DLD1 (cell line): ENCODE data around the gene APCDD1L.

Experiments used
- in situ Hi-C: cut with HindIII; loops from 2 replicates; pipeline ENCODE4 v1.10.0; 2017; ENCODE audit warnings: low sequenced_read_pairs

APCDD1L gene

GRCh38 chr20:58492795-58493524 is 22.2 kb downstream of the APCDD1L start:
- in situ Hi-C loops, result no loop called here

DNA sequence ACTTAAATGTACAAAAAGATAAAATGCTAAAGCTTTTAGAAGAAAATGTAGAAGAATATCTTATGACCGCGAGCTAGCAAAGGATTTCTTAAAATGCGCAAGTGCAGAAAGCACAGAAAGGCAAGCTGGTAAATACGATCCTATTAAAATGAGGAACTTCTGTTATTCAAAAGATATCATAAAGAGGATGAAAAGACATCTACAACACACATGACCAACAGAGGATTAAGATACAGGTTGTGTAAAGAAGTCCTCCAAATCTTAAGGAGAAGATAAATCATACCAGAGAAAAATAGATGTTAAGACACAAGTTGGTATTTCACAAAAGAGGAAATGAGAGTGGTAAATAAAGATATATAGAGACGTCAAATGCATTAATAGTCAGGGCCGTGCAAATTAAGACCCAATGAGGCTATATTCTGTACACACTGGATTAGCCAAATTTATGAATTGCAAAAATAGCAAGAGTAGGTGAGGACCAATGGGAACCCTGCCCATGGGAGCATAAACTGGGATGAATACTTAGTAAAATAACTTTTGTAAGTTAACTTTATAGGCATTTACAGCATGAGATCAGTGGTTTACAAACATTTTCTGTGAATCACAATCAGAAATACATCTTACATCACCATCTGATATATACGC is 23.0 kb downstream of the APCDD1L start:
- in situ Hi-C loops, result no loop called here

DNA sequence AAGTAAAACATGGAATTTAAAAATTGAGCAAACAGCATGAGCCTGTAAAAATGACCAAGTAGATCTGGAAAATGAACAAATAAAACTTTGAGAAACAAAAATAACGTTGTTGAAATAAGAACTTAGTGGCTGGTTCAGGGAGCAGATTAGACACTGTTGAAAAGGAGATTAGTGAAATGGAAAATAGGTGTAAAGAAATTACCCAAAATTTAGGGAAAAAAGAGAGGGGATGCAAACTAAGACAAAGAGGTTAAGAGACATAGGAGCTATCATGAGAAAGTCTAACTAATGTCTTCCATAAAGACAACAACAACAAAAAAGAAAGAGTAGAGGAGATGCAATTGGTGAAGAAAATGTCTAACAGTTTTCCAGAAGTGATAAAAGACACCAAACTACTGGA is 29.0 kb downstream of the APCDD1L start:
- in situ Hi-C loops, result no loop called here

DNA sequence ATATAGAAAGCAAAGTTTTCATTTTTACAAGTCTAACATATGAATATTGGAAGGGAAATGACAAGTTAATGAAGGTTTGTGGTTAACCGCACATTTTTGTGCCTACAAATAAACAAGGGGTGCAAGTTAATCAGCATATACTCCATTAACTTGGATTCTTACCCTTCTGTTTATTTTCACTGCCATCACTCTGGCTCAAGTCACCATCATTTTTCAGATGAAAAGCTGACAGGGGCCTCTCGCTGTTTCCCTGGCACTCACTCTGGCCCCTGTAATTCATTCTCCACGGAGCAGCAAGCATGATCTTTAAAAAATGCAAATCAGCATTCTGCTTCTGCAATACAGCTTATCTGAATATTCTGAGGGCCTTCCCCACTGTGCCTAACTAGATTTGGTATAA is 29.8 kb downstream of the APCDD1L start:
- in situ Hi-C loops, result no loop called here

DNA sequence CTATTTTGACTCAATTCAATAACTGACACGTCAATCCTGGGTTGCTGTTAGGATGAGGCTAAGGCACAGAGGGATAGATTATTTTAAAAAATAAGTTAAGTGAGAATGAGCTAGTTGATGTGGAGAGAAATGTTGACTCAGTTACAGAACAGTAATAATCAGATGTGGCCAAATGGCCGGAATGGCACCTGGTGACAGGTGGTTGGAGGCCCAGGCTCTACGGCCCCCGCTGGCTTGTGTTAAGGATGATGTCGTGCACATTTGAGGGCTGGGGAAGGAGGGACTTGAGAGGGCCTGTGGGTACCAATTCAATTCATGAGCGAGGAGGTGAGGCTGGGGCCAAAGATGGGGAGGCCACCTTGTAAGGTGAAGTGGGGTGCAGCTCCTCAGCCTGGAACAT is 31.7 kb downstream of the APCDD1L start:
- in situ Hi-C loops, result no loop called here

- in situ Hi-C loops, result no loop called here
These were observed 32.1 kb downstream of the APCDD1L start for GRCh38 chr20:58483051-58483450.

GRCh38 chr20:58482416-58482815 is 32.8 kb downstream of the APCDD1L start:
- in situ Hi-C loops, result no loop called here

GRCh38 chr20:58481481-58482021 is 33.6 kb downstream of the APCDD1L start:
- in situ Hi-C loops, result no loop called here

DNA sequence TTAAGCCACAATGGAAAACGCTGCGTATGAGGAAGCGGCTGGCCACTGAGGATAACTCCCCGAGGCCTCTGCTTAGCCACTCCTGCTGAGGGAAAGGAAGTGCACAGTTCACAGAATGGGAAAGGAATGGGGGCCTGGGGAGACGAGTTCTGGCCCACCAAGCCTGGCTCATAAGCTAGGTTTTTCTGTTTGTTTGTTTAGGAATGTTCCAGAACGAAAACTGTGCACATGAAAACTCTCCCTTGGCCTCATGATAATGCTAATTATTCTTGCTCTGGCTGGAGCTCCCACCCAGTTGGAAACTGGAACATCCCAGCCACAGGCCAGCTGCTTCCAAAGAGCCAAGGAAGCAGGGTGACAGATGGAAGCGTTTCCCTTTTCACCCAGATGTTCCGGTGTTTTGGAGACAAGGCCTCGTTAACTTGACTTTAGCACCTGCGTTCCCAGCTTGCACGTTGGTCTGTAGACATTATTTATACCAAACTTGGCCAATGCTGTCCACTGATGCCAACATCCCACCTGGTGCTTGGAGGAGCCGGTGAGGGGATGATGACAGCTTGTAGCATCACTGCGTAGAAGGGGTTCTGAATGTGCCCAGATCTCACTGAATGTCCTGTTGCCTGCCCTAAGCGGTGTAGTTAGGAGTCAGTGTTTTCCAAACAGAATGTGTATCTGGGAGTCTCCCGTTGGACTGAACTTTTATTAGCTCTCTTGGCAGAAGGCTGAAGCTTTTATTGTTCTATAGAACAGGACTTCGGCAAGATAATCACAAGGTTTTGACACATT is 34.5 kb downstream of the APCDD1L start:
- in situ Hi-C loops, result no loop called here

DNA sequence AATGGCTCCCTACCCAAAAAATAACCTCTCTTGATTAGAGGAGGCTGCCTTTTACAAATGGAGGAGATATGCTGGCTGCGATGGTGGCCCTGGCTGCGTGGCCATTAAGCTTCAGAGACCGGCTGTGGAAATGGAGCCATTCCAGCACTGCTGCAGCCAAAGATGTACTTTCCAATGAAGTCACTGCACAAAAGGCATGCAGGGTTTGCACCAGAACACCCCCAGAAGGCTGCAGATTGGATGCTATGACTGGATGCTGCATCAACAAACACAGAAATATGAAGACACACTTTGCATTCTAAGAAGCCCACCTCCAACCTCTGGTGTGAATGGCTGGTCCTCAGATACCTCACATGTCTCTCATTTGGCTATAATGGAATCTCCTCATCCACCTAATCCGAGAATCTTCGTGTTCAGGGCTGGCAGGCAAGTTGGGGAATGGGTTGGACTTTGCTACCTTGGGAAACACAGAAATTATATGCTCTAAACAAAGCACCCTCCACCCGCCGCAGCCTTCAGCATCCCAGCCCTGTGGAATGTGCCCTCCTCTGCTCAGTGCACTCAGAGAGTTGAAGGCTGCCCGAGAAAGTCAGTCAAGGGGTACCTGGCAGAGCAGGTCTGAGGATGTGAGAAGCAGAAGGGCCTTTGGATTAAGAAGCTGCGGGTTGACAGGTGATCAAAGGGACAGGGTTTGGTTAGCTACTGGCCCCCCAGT is 35.3 kb downstream of the APCDD1L start:
- in situ Hi-C loops, result no loop called here

- in situ Hi-C loops, result no loop called here
These were observed 36.9 kb downstream of the APCDD1L start for GRCh38 chr20:58478141-58478805.

- in situ Hi-C loops, result no loop called here
These were observed 39.7 kb downstream of the APCDD1L start for GRCh38 chr20:58475466-58475865.

DNA sequence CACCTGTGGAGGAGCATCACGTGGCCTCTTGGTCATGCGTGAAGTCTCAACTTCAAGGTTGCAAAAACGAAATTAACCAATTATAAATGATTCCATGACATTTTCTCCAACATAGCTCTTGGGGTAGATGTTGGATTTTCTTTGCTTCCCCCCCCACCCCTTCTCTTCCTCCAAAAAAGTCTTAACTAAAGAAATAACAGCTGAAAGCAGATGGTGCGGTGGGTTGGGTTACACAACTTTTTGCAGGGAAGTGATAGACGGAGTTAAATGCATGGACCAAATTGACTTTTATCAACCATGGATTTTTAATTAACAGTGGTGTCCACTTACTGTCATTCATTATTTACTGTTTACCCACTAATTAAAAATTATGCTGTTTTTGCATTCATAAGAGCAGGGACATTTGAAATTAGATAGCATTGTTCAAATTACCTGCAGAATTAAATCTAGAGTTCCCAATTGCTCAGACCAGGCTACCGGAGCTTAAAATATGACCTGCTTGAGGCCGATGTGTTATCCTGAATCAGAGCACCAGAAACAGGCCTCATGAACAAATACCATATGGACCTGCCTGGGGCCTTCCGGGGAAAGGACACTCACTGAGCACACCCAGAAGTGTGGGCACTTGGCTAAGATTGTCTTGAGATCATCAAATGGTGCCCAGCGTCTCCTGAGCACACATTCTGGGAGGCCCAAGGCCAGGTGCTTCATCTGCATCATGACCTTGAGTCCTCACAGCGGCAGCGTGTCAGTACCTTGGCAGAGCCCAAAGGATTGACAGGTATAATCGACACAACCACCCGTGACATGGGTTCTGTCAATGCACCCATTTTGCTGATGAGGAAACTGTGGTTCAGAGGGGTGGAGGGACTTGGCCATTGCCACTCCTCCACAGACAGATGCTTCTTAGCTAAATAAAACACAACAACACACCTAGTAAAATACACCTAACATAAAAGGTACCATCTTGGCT is 41.5 kb downstream of the APCDD1L start:
- in situ Hi-C loops, result no loop called here

GRCh38 chr20:58472273-58473018 is 42.8 kb downstream of the APCDD1L start:
- in situ Hi-C loops, result no loop called here

DNA sequence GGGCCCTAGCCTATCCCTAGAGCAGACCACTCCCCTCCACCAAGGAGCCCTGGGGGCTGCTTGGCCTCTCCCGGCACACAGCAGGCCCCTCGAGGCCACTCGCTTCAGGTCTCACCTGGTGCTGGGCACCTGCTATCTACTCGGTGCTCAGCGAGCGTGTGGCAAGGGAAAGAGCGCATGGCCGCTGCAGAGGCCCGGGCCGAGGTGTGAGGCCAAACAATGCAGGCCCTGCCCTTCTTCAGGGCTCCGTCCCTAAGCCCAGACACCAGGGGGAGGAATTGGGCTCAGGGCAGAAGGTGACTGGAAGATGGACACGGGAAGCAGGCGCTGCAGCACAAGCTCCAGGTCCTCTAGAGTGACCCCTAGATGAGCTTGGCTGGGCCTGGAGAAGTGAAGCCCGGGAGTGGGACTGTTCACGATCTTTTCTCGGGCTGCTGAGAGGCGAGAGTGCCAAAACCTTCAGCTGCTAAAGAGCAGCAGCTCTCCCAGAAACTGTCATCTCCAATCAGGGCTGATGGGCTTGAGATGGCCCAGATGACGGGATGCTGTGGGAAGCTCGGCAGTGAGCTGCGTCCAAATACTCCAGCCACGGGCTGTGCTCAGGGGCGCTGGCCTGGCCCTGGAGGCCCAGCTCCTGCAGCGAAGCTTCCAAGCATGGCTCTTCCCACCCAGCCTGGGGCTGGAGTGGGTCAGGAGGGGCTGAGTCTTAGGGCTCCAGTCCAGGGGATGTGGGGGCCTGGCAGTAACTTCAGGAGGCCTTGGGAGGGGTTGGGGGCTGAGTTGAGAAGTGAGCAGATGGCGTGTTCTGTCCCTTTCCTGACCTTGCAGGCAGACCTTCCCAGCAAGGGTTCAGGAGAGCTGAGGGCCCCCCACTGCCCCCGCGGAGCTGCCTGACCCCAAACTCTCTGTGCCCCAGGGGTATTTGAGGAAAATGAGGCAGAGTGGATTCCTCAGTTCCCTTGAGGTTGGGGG is 43.7 kb downstream of the APCDD1L start:
- in situ Hi-C loops, result no loop called here

DNA sequence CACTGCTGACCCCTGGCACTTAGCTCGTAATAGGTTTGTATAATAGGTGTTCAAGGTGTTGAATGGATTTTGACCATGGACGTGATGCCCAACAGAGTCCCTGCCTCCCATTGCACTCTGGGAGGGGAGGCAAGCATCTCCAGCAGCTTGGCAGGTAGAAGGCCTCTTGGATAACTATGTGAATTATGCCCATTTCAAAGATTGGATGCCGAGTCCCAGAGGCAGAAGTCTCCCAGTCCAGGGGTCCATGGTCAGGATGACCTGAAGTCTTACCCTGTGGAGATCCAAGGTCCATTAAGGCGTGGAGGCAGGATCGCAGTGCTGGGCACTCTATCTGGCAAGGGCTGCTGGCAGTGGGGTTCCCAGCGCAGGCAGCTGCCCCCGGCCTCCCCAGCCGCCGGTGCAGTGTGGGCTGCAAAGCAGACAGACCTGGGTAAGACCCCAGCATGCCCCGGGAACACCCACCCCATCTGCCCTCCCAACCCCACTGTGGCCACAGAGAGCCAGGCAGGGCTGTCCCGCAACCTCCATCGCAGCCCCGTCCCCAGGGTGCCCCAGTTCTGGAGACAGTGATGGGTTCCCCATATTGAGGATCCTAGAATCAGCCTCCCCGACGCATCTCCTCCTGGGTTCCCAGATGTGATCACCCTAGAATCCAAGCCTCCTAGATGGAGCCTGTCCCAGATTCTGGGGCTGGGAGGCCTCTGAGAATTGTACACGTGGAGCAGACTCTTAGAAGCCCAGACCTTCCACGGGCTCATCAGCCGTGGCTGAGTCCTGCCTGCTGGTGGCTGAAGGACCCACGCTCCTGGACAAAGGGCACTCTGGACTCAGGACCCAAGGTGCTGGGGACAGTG is 44.6 kb downstream of the APCDD1L start:
- in situ Hi-C loops, result no loop called here

- in situ Hi-C loops, result no loop called here
These were observed 45.6 kb downstream of the APCDD1L start for GRCh38 chr20:58469616-58470015.
